MM.1S (cell line): ENCODE results near the gene SH3RF3.

Source experiments
- DNase-seq: peaks from one replicate; pipeline ENCODE4 v3.0.0-alpha.2; 2015
- H2AFZ ChIP-seq: fragments of 300-600 bp; sonication (generic); 2 replicates; pipeline ENCODE4 v1.6.0; 2016; ENCODE audit warnings: antibody characterized with exemption, low read length
- H3F3A ChIP-seq: fragments of 300-600 bp; sonication (generic); 2 replicates; pipeline ENCODE4 v1.6.1; 2016; ENCODE audit warnings: mild to moderate bottlenecking, antibody characterized with exemption, low read length, moderate library complexity, mixed read lengths; ENCODE audit not compliant: insufficient read depth
- H3K27ac ChIP-seq: fragments of 300-600 bp; sonication (generic); 2 replicates; pipeline ENCODE4 v1.5.1; 2016; ENCODE audit warnings: mild to moderate bottlenecking, low read length
- H3K27me3 ChIP-seq: fragments of 300-600 bp; sonication (generic); replicated peaks from 2 replicates; pipeline ENCODE4 v1.6.0; 2016; ENCODE audit warnings: low read length; ENCODE audit not compliant: insufficient read depth
- H3K36me3 ChIP-seq: fragments of 300-600 bp; sonication (generic); replicated peaks from 2 replicates; pipeline ENCODE4 v1.6.1; 2016; ENCODE audit warnings: mild to moderate bottlenecking, low read length, mixed read lengths; ENCODE audit not compliant: insufficient read depth
- H3K4me1 ChIP-seq: fragments of 300-600 bp; sonication (generic); 2 replicates; pipeline ENCODE4 v1.6.1; 2016; ENCODE audit warnings: low read length, mixed read lengths
- H3K4me2 ChIP-seq: fragments of 300-600 bp; sonication (generic); 2 replicates; pipeline ENCODE4 v1.6.0; 2016; ENCODE audit warnings: low read depth, low read length
- H3K4me3 ChIP-seq: fragments of 300-600 bp; sonication (generic); 2 replicates; pipeline ENCODE4 v1.5.1; 2016; ENCODE audit warnings: low read length, mixed read lengths
- H3K79me2 ChIP-seq: fragments of 300-600 bp; sonication (generic); 2 replicates; pipeline ENCODE4 v1.6.1; 2016; ENCODE audit warnings: mixed run types, low read length, mixed read lengths
- H3K9ac ChIP-seq: fragments of 300-600 bp; sonication (generic); 2 replicates; pipeline ENCODE4 v1.6.1; 2016; ENCODE audit warnings: low read length, mixed read lengths
- H3K9me2 ChIP-seq: fragments of 300-600 bp; sonication (generic); replicated peaks from 2 replicates; pipeline ENCODE4 v1.6.1; 2016; ENCODE audit warnings: mild to moderate bottlenecking, low read length, mixed read lengths; ENCODE audit not compliant: insufficient read depth
- H3K9me3 ChIP-seq: fragments of 300-600 bp; sonication (generic); replicated peaks from 2 replicates; pipeline ENCODE4 v1.6.1; 2016; ENCODE audit warnings: mild to moderate bottlenecking, low read length, mixed read lengths; ENCODE audit not compliant: insufficient read depth
- H4K20me1 ChIP-seq: fragments of 300-600 bp; sonication (generic); 2 replicates; pipeline ENCODE4 v1.6.1; 2016; ENCODE audit warnings: mild to moderate bottlenecking, low read length, moderate library complexity, mixed read lengths; ENCODE audit not compliant: insufficient read depth
- EZH2 ChIP-seq: fragments of 300-600 bp; sonication (generic); optimal IDR thresholded peaks from 2 replicates; pipeline ENCODE3; 2017; ENCODE audit warnings: low read depth, mild to moderate bottlenecking, antibody characterized with exemption, low read length, mixed read lengths
- EZH2phosphoT487 ChIP-seq: fragments of 300-600 bp; sonication (generic); IDR thresholded peaks from 2 replicates; pipeline ENCODE4 v1.6.1; 2018; ENCODE audit warnings: antibody characterized with exemption, low read length
- TF ChIP-seq, protein P1 (sequence below): fragments of 300-600 bp; sonication (generic); IDR thresholded peaks from 2 replicates; pipeline ENCODE4 v1.5.1; 2016; ENCODE audit warnings: antibody characterized with exemption, low read length, mixed read lengths

The SH3RF3 gene

GRCh38 chr2:109399066-109399465 lies 270.1 kb downstream of the SH3RF3 start:
- H3K4me1 ChIP-seq: no peaks in the 10 kb centered on the region
- TF ChIP-seq EZH2phosphoT487 (no peak), EZH2 (no peak)
- TF ChIP-seq, protein P1, sequence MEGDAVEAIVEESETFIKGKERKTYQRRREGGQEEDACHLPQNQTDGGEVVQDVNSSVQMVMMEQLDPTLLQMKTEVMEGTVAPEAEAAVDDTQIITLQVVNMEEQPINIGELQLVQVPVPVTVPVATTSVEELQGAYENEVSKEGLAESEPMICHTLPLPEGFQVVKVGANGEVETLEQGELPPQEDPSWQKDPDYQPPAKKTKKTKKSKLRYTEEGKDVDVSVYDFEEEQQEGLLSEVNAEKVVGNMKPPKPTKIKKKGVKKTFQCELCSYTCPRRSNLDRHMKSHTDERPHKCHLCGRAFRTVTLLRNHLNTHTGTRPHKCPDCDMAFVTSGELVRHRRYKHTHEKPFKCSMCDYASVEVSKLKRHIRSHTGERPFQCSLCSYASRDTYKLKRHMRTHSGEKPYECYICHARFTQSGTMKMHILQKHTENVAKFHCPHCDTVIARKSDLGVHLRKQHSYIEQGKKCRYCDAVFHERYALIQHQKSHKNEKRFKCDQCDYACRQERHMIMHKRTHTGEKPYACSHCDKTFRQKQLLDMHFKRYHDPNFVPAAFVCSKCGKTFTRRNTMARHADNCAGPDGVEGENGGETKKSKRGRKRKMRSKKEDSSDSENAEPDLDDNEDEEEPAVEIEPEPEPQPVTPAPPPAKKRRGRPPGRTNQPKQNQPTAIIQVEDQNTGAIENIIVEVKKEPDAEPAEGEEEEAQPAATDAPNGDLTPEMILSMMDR: no peak
- H3K36me3 ChIP-seq: no peaks in the 10 kb centered on the region

DNA sequence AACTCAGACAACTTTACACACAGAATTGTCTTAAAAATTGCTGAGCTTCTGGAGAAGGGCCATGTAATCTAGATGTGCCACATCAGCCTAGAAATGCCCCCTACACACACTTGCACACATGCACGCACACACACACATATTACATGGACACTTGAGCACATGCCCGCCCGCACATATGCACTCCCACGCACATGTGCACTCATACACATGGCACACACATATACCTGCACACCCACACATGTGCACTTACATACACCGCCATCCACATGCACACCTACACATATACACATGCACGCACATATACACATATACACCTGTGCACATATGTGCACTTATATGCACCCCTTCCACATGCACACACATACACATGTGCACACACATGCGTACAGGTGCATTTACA lies 271.1 kb downstream of the SH3RF3 start:
- Histone ChIP-seq H3K9me2 (no peaks in the 10 kb centered on the region), H3K9me3 (no peaks in the 10 kb centered on the region), H2AFZ (no peak overlapping the region), H4K20me1 (no peaks in the 10 kb centered on the region), H3K4me3 (no peak overlapping the region), H3K79me2 (no peaks in the 10 kb centered on the region), H3K4me2 (no peak overlapping the region), H3F3A (no peaks in the 10 kb centered on the region), H3K4me1 (no peaks in the 10 kb centered on the region), H3K27ac (no peak overlapping the region), H3K36me3 (no peaks in the 10 kb centered on the region), H3K27me3 (no peaks in the 10 kb centered on the region), H3K9ac (no peak overlapping the region)
- no peak for DNase-seq
- TF ChIP-seq EZH2 (no peak), EZH2phosphoT487 (no peak)
- TF ChIP-seq, protein P1: no peak

More at GRCh38 chr2:109399066-109399465, 270.1 kb downstream of the SH3RF3 start:
- Histone ChIP-seq H4K20me1 (no peaks in the 10 kb centered on the region), H3K9ac (no peak overlapping the region), H3K27ac (no peak overlapping the region), H3K9me3 (no peaks in the 10 kb centered on the region), H2AFZ (no peak overlapping the region), H3K27me3 (no peaks in the 10 kb centered on the region), H3K4me3 (no peak overlapping the region), H3K9me2 (no peaks in the 10 kb centered on the region), H3K79me2 (no peaks in the 10 kb centered on the region), H3F3A (no peaks in the 10 kb centered on the region), H3K4me2 (no peak overlapping the region)
- DNase-seq: no peak

DNA sequence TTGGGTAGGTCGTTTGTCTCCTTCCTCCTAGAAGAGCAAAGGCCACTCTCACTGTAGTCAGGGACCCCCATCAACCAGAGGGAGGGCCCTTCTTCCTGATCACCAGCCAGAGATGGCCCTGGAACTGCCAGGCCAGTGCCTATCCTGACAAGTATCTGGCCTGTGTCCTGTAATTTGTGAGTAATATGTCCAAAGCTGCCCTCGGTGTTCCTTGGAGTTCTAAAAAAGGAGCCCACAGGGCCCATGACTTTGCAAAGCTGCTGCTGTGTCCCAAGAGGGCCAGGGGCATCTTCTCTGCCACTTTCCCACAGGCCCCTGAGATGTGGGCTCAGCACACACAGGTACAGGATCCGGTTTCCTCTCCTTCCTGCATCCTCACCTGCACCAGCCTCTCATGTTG lies 272.4 kb downstream of the SH3RF3 start:
- H3K9me2 ChIP-seq: no peaks in the 10 kb centered on the region
- H3K4me3 ChIP-seq: no peak overlapping the region

More for the DNA sequence above, 272.4 kb downstream of the SH3RF3 start:
- H3F3A ChIP-seq: no peaks in the 10 kb centered on the region
- no peak overlapping the region for H3K9ac ChIP-seq
- no peak for DNase-seq
- no peak overlapping the region for H3K27ac ChIP-seq
- H3K9me3 ChIP-seq: no peaks in the 10 kb centered on the region
- no peaks in the 10 kb centered on the region for H3K36me3 ChIP-seq
- no peaks in the 10 kb centered on the region for H3K79me2 ChIP-seq
- H3K4me2 ChIP-seq: no peak overlapping the region
- no peaks in the 10 kb centered on the region for H3K4me1 ChIP-seq
- no peaks in the 10 kb centered on the region for H3K27me3 ChIP-seq
- H4K20me1 ChIP-seq: no peaks in the 10 kb centered on the region
- no peak for TF ChIP-seq EZH2
- no peak for TF ChIP-seq EZH2phosphoT487
- TF ChIP-seq, protein P1: no peak
- H2AFZ ChIP-seq: no peak overlapping the region
